AG10803 (cell line): ENCODE measurements around the gene PRMT3.

Experiments
- DNase-seq: peaks from one replicate; pipeline ENCODE4 v3.0.0; 2010; ENCODE audit warnings: low read depth
- H3K4me3 ChIP-seq: 2 replicates; pipeline ENCODE4 v1.5.1; 2011; ENCODE audit warnings: mild to moderate bottlenecking, low read length, control low read depth
- CTCF ChIP-seq: conservative IDR thresholded peaks from 2 replicates; pipeline ENCODE4 v1.5.1; 2011; ENCODE audit warnings: mild to moderate bottlenecking, low read length, control low read depth, inconsistent platforms

The PRMT3 gene

GRCh38 chr11:20489948-20490347 is 102.4 kb downstream of the PRMT3 start:
- DNase-seq: no peak

GRCh38 chr11:20493340-20493739 is 105.8 kb downstream of the PRMT3 start:
- no peak overlapping the region for H3K4me3 ChIP-seq
- DNase-seq: no peak
- TF ChIP-seq CTCF: no peak

More at GRCh38 chr11:20489948-20490347, 102.4 kb downstream of the PRMT3 start:
- H3K4me3 ChIP-seq: no peak overlapping the region
- TF ChIP-seq CTCF: no peak

GRCh38 chr11:20497124-20497792 is 109.7 kb downstream of the PRMT3 start:
- DNase-seq: no peak
- H3K4me3 ChIP-seq: no peak overlapping the region

GRCh38 chr11:20501252-20501651 is 113.7 kb downstream of the PRMT3 start:
- TF ChIP-seq CTCF: no peak
- H3K4me3 ChIP-seq: no peak overlapping the region
- no peak for DNase-seq

More at GRCh38 chr11:20497124-20497792, 109.7 kb downstream of the PRMT3 start:
- TF ChIP-seq CTCF: no peak

- TF ChIP-seq CTCF: no peak
- no peak for DNase-seq
- no peak overlapping the region for H3K4me3 ChIP-seq
These were observed 114.5 kb downstream of the PRMT3 start for GRCh38 chr11:20501971-20502370.

GRCh38 chr11:20511982-20512381 is 124.5 kb downstream of the PRMT3 start:
- no peak overlapping the region for H3K4me3 ChIP-seq
- no peak for DNase-seq
- no peak for TF ChIP-seq CTCF

GRCh38 chr11:20512869-20513268 is 125.4 kb downstream of the PRMT3 start:
- no peak for TF ChIP-seq CTCF
- no peak overlapping the region for H3K4me3 ChIP-seq
- DNase-seq: no peak
